ENCODE measurements around the gene ANGPT4.
"Not testable (repeated sequence)": the region's sequence is repeated elsewhere in the genome, so short reads cannot be mapped to it uniquely, and the experiment has no call there.

ANGPT4 gene

DNA sequence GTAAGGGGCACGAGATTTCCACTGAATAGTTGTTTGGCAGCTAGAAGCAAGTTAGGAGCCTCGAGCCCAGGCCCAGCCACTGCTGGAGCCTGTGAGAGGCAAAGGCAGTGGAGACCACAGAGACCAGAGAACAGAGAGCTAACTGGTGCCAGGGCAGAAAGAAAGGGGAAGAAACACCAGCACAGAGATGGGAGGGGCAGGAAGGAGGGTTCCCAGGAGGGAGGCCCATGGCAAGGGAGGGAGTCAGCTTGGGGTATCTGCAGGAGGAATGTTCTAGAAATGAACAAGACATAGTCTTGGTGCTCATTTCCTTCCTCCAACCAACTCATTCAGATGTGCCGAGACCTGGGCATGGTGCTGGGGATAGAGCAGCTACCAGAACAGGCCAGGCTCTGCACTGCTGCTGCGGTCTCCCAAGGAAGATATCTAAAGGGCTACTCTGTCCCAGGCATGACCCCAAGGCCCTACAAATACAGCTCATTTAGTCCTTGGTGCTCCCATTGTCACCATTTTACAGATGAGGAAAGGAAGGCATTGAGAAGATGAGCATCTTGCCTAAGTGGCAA is 10.7 kb downstream of the ANGPT4 start:
- DNase-seq: no peak

DNA sequence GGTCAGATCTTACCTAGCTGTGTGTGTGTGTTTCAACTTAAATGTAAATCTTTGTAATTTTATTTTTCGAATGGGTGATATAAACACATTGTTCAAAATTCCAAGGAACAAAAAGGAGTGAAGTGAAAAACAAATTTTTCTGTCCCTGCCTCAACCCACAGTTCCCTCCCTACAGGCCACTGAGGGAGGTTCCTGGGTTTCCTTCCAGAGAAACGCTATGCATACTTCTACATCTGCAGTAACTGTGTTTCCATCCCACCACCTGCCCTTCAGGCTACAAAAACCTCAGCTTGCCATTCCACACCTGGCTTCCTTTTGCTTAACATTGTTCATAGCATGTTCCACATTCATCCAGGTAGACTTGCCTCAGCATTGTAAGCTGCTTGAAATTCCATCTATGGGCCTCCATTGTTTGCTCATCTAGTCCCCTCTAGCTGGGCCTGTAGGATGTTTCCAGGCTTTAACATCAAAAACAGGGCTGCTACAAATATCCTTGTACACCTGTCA is 12.0 kb downstream of the ANGPT4 start:
- no peak for DNase-seq

DNA sequence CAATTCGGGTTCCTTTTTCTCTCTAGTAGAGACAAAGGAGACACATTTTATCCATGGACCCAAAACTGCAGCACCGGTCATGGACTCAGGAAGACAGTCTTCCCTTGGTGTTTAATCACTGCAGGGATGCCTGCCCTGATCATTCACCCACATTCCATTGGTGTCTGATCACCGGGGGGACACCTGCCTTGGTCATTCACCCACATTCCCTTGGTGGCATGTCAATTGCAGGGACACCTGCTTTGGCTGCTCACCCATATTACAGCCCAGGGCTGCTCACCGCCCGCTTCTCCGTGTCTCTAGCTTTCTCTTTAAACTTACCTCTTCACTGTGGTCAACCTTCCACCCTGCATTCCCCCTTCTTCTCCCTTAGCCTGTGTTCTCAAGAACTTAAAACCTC is 18.7 kb downstream of the ANGPT4 start:
- not testable (repeated sequence) for DNase-seq

DNA sequence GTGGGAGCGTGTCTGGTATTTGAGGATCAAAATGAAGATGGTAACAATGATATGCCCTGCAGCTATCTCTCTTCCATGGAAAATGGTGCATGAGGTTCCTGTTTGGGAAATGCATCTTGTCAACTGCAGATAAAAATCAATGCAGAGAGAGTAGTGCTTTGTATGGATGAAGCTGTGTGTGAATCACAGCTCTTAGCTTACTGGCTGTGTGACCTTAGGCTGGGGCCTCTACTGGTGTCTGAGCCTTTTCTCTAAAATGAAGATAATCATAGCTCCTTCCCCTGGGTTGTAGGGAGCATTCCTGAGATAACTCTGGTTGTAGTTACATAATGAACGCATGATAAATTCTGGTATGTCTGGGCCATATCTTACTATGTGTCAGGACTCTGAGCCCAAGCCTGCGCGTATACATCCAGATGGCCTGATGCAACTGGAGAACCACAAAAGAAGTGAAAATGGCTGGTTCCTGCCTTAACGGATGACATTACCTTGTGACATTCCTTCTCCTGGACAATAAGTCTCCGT is 19.6 kb downstream of the ANGPT4 start:
- no peak for DNase-seq

DNA sequence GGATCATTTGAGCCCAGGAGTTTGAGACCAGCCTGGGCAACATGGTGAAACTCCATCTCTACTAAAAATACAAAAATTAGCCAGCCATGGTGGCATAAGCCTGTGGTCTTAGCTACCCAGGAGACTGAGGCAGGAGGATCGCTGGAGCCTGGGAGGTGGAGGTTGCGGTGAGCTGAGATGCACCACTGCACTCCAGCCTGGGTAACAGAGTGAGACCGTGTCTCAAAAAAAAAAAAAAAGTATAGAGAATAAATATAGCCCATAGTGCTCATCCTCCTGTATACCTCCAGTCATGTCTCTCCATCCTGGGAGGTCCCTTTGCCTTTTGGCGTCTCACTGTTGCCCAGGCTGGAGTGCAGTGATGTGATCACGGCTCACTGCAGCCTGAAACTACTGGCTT is 23.8 kb downstream of the ANGPT4 start:
- DNase-seq: not testable (repeated sequence)

DNA sequence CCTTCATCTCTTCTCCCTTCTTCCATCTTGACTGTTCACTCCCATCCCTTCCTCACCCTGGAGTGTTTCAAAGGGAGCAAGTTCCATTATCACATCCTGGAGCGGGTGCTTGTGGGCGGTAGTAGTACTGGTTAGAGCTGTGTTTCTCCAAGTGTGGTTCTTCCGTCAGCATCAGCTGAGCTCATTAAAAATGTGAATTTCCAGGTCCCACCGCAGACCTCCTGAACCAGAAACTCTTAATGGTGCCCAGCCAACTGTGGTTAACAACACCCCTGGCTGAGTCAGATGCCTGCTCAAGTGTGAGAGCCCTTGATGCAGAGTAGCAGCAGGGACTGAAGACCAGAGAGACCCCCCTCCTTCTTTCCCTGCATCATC is 24.4 kb downstream of the ANGPT4 start:
- no peak for DNase-seq

DNA sequence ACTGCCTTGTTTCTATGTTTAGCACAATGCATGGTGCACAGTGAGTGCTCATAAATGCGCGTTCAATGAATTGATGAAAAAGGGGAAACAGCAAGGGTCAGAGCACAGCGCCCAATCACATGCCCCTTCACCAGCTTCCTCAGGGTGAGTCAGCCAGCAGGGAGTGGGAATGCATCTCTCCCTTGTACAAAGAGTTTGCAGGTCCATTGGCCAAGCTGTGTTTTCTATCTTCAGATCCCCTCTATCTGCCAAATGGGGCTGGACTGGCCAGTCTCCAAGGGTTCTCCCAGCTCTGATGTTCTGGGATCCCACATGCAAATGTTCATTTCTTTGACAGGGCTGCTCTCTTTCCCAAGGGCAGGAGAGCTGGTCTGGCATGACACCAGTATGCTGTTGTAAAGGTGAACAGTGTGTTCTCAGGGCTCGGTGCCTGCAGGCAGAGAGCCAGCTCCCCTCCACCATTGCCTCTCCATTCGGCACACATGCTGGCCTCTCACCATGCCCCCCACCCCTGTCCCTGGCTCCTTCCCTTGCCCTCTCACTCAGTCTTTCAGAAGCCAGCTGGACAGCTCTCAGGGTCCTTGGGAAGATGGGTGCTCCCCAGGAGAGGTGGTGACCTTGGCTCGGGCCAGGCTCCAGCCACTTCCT is 25.0 kb downstream of the ANGPT4 start:
- no peak for DNase-seq

DNA sequence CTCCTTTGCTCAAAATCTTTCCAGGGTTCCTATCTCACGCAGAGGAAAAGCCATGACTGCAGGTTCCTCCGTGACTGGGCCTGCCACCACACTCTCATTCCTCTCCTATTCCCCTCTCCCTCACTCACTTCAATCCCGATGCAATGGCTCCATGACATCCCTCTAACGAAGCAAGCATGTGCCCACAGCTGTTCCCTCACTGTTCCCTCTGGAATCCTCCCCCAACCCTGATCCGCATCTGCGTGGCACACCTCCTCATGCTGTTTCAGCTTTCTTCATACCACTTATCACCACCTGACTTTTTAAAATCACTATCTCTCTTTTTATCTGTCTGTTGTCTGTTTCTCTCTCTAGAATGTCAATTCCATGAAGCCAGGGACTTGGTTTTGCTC is 25.5 kb downstream of the ANGPT4 start:
- no peak for DNase-seq

DNA sequence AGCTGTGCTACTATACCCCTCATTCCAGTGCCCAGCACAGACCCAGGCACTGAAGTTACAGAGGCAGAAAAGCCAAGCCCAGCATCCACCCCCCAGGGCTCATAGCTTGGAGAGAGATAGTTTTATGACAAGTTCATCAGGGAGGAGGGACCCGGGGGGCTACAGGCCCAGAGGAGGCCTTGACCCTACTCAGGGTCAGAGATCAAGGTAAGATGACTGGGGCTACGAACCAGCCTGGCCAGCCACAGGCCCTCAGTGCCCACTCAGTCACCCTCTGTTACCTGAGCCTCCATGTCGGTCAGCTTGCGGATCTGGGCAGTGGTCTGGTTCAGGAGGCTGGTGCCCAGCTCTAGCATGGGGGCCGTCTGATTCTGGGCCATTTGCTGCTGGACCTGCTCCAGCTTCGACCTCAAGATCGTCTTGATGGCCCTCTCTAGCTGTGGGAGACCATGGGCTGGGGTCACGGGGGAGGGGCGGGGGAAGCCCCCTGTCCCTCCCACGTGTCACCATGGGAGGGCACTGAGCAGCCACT is 26.1 kb downstream of the ANGPT4 start:
- no peak for DNase-seq

DNA sequence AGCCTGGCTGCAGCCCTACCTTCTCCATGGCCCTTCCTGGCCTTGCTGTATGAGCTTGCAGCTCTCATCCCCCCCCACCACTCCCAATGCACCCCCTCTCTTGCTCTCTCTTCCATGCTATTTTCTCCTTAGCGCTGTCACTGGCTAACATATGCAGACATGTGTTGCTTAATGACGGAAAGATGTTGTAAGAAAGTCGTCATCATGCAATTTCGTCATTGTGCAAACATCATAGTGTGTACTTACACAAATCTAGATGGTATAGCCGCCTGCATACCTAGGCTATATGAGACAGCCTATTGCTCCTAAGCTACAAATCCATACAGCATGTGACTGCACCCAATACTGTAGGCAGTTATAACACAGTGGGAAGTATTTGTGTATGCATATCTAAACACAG is 27.0 kb downstream of the ANGPT4 start:
- DNase-seq: no peak

DNA sequence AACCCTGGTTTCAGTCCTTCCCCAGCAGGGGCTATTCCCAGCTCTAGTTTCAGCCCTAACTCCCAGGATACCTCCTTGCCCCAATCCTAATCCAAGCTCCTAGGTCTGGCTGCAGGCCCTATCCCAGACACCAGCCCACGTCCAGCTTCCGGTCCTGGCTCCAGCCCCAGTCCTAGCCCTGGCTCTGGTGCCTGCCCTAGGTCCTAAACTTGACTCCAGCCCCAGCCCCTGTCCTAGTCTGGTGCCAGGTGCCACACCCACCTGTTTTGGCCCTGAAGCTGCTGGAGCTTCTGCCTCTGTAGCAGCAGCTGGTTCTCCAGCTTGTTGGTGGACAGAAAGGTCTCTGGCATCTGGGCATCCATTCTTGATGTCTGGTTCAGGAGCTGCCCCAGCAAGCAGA is 28.1 kb downstream of the ANGPT4 start:
- no peak for DNase-seq

DNA sequence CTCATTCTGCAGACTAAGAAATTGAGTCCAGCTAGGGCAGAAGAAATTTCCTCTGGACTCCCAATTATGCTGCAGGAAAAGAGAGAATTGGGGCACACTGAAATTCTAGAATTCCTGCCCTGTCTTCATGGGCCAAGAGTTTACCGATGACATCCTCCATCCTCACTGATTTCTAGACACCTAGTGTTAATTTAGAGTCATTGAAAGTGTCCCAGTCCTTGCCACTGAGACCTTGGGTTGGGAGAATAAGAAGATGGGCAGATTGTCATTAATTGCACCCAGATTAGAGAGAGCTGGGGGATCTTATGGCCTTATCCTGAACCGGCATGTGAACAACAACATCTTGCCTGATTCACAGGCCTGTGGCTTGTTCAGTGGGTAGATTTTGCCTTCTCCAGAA is 29.0 kb downstream of the ANGPT4 start:
- no peak for DNase-seq

DNA sequence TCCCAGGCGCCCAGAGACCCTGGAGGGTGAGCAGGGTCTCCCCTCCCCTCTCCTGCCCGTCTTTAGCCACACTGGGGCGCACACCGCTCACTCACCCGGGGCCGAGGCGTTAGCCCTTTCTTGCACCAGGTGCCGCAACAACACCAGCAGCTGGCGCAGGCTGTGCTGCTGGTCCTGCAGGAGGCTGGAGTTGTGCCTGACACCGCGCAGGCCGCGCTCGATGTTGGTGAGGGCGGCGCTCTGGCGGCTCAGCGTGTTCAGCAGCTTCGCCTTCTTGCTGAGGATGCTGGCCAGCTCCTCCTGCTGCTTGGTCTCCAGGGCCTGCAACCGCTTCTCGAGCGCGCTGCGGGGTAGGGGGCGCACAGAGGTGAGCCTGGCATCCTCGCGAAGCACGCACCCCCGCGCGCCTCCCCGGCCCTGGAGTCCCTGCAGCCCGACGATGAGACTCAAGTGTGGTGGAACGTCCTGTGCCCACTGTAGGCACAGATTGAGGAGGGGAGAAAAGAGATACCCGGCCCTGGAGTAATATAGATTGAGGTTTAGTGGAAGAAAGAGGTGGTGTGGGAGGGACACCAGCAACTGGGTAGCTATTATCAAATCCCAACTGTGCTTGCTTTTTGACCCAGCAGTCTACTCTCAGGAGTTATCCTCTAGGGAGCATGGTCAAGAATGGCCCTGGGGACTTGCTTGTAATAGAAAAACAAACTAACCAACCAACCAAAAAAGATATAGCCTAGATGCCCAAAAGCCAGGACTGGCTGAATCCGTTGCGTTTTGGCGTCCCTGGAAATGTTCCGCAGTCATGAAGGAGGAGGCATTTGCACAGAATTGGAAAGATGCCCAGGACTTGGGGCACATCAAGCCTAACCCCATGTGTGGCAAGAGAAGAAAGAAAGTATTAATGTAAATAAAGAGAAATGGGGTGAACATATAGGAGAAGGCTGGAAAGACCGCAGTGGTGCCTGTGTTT is 30.9 kb downstream of the ANGPT4 start:
- DNase-seq: no peak

DNA sequence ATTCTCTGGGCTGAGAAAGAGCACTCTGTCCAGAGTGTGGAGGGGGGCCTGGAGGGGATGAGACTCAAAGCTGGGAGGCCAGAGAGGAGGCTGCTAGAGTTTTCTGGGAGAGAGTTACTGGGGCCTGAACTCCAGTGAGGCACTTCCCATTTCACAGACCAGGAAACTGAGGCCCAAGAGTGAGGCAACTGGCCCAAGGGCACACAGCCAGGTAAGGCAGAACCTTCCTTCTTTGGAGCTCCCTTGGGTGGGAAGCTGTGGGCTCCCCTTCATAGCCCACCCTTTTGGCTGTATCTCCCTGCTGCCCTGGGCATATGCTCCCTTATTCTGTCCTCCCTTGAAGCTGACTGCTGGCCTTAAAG is 34.4 kb downstream of the ANGPT4 start:
- no peak for DNase-seq

DNA sequence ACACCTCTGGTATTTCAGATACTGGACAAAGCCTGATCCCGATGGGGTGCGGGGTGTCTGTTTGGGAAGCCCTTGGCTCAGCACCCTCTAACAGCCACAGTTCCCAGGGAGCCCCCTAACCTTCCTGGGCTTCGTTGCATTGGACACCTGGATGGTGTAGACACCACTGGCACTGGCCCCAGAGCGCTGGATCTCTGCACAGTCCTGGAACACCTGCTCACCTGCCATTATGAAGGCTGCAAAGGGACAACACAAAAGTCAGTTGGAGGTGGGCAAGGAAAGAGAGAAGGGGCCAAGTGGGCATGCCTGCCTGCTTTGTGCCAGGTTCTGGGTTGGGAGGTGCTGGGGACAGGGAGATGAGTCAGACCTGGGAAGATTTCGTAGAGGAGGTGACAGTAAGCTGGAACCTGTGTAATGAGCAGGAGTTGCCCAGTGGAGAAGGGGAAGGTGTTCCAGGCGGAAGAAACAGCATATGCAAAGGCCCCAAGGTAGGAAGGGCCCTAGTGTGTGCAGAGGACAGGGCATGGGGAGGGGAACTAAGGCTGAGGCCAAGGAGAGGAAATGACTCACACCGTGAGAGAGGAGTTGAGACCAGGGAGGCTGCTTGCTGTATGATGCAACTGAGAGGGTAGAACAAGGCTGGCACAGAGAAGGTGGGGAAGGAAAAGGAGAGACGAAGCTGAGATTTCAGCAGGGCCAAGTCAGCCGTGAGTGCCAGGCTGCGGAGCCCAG is 34.9 kb downstream of the ANGPT4 start:
- no peak for DNase-seq

DNA sequence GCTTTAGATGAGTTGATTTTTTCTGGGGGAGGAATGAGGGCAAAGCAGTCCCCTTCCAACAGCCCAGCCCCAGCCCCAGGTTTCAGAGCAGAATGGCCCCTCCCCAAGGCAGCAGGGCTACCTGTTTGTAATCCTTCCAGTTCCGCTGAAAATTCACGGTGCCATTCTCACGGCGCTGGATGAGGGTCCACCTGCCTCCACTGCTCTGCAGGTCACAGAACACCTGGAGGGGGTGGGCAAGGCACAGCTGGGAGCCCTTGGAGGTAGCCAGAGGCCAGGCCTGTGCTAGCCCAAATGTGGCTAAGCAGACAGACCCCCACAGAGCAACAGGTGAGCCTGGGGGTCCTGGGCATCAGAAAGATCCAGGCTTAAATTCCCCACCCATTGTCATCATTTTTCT is 36.5 kb downstream of the ANGPT4 start:
- DNase-seq: no peak

DNA sequence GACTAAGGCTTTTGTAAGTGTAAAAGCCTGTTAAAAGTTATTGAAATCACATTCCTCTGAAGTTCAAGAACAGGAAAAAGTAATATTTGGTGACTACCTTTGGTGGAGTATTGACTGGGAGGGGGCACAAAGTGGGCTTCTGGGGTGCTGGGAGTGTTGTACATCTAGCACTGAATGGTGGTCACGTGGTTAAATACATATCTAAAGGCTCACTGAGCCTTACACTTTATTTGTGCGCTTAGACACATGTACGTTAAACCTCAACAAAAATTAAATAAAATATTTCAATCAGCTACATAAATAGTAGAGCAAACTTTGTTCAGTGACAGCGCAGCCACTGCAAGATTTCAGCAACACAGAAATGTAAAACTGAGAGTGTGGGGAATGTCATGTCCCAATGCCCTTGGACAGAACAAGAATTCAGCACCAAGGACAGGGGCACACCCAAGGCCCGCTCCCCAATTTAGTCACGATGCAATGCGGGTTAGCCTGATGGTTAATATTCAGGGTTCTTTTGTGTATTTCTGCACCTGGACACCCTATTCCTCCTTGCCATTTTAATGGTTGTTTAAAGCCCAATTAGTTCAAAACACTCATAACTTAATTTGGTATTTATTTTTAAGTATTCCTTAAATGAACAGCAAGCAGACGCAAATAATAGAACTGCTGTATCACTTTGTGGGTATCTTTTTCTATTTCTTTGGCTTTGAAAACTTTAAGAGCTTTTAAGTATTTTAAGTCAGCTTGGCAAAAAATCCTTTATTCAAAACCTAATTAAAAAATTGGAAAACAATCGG is 37.4 kb downstream of the ANGPT4 start:
- DNase-seq: no peak

DNA sequence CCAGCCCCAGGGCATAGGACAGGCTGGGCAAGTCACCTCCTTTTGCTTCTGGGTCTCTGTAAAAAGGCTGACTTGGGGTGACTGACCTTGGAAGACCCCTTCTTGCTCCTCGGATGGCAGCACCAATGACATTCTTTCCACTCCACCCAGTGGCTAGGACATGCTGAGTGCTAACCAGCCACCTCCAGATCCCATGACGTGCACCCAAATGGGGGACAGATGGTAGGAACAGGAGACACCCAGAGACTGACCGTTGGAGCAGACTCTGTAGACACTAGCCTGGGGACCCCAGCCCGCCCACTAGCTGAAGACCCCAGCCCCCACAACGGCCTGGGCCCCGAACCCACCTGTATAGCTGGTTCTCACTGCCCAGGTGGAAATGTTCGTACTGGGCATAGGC is 38.3 kb downstream of the ANGPT4 start:
- no peak for DNase-seq

DNA sequence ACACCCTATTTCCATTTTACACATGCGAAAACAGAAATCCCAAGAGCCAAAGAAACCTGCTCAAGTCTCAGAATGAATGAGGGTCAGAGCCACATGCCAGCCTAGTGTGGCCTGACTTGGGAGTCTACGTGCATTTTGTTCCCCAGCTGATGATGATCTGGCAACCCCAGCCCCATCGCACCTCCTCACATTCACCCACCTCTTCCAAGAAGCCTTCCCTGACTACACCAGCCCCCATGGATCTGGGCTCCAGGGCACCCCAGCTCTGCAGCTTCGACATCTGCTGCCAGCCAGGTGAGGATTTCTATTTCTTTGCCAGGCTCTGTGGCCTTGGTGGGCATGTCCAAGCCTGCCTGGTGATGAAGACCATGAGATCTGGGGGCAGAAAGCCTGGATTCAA is 41.0 kb downstream of the ANGPT4 start:
- no peak for DNase-seq

DNA sequence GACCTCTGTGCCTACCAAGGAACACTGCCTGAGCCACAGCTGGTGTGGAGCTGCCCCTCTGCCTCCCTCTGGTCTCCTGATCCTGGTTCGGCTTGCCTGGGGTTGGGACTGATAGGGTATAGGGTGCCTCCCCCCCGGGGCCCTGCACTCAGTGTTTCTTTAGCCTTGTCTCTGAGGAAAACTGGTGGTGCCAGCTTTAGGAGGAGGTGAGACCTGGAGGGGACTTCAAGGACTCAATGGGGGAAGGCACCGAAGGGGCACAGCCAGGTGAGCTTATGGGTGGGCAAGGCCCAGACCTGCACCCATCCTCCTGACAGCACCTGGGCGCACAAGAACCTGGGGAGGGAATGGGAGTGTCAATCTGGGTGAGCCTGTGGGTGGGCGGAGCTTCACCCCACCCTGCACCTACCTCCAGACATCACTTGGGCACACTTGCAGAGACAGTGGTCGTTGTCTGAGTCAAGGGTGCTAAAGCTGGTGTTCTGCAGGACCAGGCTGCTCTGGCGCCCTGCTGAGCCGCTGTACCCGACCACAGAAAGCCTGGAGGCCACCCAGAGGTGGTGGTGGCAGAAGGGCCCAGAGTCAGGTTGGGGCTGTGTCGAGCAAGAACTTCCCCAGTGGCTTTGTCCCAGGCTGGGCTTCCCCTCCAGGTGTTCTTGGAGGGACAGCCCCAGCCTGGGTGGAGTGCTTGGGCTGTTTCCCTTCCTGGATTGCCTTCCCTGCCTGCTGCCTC is 42.1 kb downstream of the ANGPT4 start:
- no peak for DNase-seq

DNA sequence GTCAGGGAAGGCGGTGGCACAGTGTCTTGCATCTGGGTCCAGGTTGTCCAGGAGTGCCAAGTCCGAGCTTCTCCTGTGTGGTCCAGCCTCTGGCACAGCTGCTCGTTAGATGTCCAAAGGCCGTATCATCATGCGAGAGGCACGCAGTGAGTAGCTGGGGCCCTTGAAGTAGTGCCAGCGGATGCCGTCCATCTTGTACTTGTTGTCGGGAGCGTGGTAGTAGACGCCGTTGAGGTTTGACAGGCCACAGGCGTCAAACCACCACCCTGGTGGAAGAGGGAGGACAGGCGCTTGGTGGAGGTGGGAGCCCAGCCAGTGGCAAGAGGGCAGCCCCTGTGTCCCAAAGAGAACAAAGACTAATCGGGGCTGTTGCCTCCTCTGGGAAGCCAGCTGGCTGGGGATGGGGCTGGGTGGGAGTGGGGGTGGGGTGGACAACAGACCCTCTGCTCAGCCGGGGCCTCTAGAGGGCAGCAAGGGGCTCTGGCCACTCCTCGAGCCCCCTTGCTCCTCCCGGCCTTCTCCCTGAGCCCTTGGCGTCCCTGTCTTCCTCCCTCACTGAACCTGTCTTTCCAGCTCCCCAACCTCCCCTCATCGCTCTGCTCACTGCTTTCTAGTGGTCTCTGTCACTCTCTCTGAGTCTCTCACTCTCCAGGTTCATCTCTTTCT is 43.1 kb downstream of the ANGPT4 start:
- no peak for DNase-seq

All from SHP77 treated with DMSO at 0.1 percent for 48 hours (cell line).